HepG2 (cell line): ENCODE results near the gene PRKCG. TPM values are rescaled to one million over a fixed set of nuclear protein-coding genes. Genes with fewer than 3 reads are reported as not detected.
A peak's percentile ranks its signal among the peaks of the same experiment; 100 is the strongest.

Source experiments
- ATAC-seq: fragments of 200-7000 bp; cut with Tn5 transposase; 3 replicates; pipeline ENCODE4 v1.9.1; 2020; ENCODE audit warnings: mild to moderate bottlenecking, moderate library complexity
- BruUV-seq: library from RNA; stranded (reverse); fragments of 400-500 nt; replicated peaks from 2 replicates; lab custom pipeline; 2021; lab: Mats Ljungman, UMichigan
- CTCF ChIA-PET: fragments of 300-600 bp; formaldehyde crosslinking; extraction: SDS; loops from one replicate; lab custom pipeline; 2021; ENCODE audit warnings: low total read pairs, inconsistent platforms, low intra/inter-chr PET ratio; lab: Yijun Ruan, JAX
- POLR2A ChIA-PET: fragments of 350-600 bp; sonication (Branson Sonifier 250); formaldehyde crosslinking; loops from one replicate; lab custom pipeline; 2020; ENCODE audit warnings: antibody characterized with exemption, inconsistent platforms; lab: Yijun Ruan, JAX
- DNase-seq: peaks from one replicate; pipeline ENCODE4 v3.0.0-alpha.2; 2015; ENCODE audit warnings: low spot score
- FAIRE-seq: peaks from 3 replicates; lab custom pipeline; 2011; peaks lifted over from hg19 to GRCh38; lab: Jason Lieb, UNC
- H2AFZ ChIP-seq: one replicate; pipeline ENCODE4 v1.6.1; 2011; ENCODE audit warnings: low read length, inconsistent platforms
- H3K27ac ChIP-seq: fragments of 300-600 bp; 3 replicates; pipeline ENCODE4 v1.8.0; 2011; ENCODE audit warnings: mixed run types, mild to moderate bottlenecking, mixed read lengths, low read length, inconsistent platforms; ENCODE audit not compliant: insufficient read depth; ENCODE audit errors: extremely low read length
- H3K27me3 ChIP-seq, 2 experiments: fragments of 200-600 bp in 1 of 2; 2 replicates in 1 of 2; 3 replicates in 1 of 2; pipeline versions ENCODE4 v1.6.0 to v1.8.0; 2011; ENCODE audit warnings: low read length in 2 of 2, mild to moderate bottlenecking in 2 of 2, moderate library complexity in 2 of 2, inconsistent platforms in 1 of 2; ENCODE audit not compliant: insufficient read depth in 2 of 2, control insufficient read depth in 1 of 2
- H3K36me3 ChIP-seq, 2 experiments: fragments of 200-600 bp in 1 of 2; replicated peaks in 1 of 2; 2 replicates in 1 of 2; 3 replicates in 1 of 2; pipeline versions ENCODE4 v1.5.1 to v1.8.0; 2011; ENCODE audit warnings: low read length in 2 of 2, inconsistent platforms in 1 of 2; ENCODE audit not compliant: insufficient read depth in 2 of 2, control insufficient read depth in 1 of 2
- H3K4me1 ChIP-seq: 2 replicates; pipeline ENCODE4 v1.5.1; 2012; ENCODE audit warnings: low read length, inconsistent platforms; ENCODE audit not compliant: insufficient read depth
- H3K4me2 ChIP-seq: 2 replicates; pipeline ENCODE4 v1.6.0; 2011; ENCODE audit warnings: low read depth, low read length, inconsistent platforms
- H3K4me3 ChIP-seq, 3 experiments: fragments of 200-600 bp in 1 of 3; sonication (generic), shearing (Covaris generic) in 1 of 3; replicated peaks in 1 of 3; 2 replicates each; pipeline ENCODE4 v1.5.1; 2011 to 2016; ENCODE audit warnings: low read length in 3 of 3, inconsistent platforms in 2 of 3, low read depth in 2 of 3, mild to moderate bottlenecking in 2 of 3, control low read depth in 1 of 3, mixed read lengths in 1 of 3; ENCODE audit not compliant: insufficient read depth in 1 of 3
- H3K79me2 ChIP-seq: one replicate; pipeline ENCODE4 v1.6.1; 2011; ENCODE audit warnings: low read length, inconsistent platforms; ENCODE audit not compliant: insufficient read depth
- H3K9ac ChIP-seq: 2 replicates; pipeline ENCODE4 v1.6.0; 2011; ENCODE audit warnings: mild to moderate bottlenecking, low read depth, low read length, inconsistent platforms; ENCODE audit not compliant: insufficient read depth
- H3K9me3 ChIP-seq: 2 replicates; pipeline ENCODE4 v1.5.1; 2012; ENCODE audit warnings: mild to moderate bottlenecking, low read length
- H4K20me1 ChIP-seq: 2 replicates; pipeline ENCODE4 v1.6.0; 2011; ENCODE audit warnings: inconsistent platforms, mild to moderate bottlenecking, low read length, moderate library complexity; ENCODE audit not compliant: insufficient read depth
- HOXA7 ChIP-seq: sonication (generic); formaldehyde crosslinking; IDR thresholded peaks from 2 replicates; pipeline ENCODE4 v1.8.1; 2022; ENCODE audit warnings: mild to moderate bottlenecking, missing genetic modification reagents, moderate library complexity
- IRF9 ChIP-seq: sonication (generic); formaldehyde crosslinking; IDR thresholded peaks from 2 replicates; pipeline ENCODE4 v1.8.0; 2022; ENCODE audit warnings: missing genetic modification reagents, mild to moderate bottlenecking, borderline replicate concordance
- KDM3A ChIP-seq: IDR thresholded peaks from 2 replicates; pipeline ENCODE4 v1.6.1; 2018; ENCODE audit warnings: low read depth, missing compliant biosample characterization
- POLR2A ChIP-seq, 2 experiments: IDR thresholded peaks; 2 replicates each; pipeline ENCODE4 v1.6.1; 2011; ENCODE audit warnings: low read depth in 2 of 2, low read length in 2 of 2, mild to moderate bottlenecking in 1 of 2, moderate library complexity in 1 of 2; ENCODE audit not compliant: insufficient read depth in 1 of 2
- SCMH1 ChIP-seq: sonication (generic); formaldehyde crosslinking; IDR thresholded peaks from 2 replicates; pipeline ENCODE4 v1.9.0; 2021; ENCODE audit warnings: missing genetic modification reagents, mild to moderate bottlenecking, borderline replicate concordance
- ZNF614 ChIP-seq: IDR thresholded peaks from 2 replicates; pipeline ENCODE4 v1.6.1; 2018; ENCODE audit warnings: missing biosample characterization, missing genetic modification reagents, inconsistent platforms, borderline replicate concordance
- ZNF7 ChIP-seq: IDR thresholded peaks from 2 replicates; pipeline ENCODE4 v1.6.1; 2016; ENCODE audit warnings: missing biosample characterization, missing genetic modification reagents
- ZNF766 ChIP-seq: sonication (generic); formaldehyde crosslinking; IDR thresholded peaks from 2 replicates; pipeline ENCODE4 v1.5.0; 2020; ENCODE audit warnings: missing genetic modification reagents, borderline replicate concordance
- ZZZ3 ChIP-seq: sonication (generic); formaldehyde crosslinking; IDR thresholded peaks from 2 replicates; pipeline ENCODE4 v1.4.0; 2020; ENCODE audit warnings: missing genetic modification reagents, mild to moderate bottlenecking, borderline replicate concordance
- WGBS: methylation state at CpG from one replicate; pipeline ENCODE4 v1.1.6; 2017; ENCODE audit warnings: low lambda C conversion rate; 5-methylcytosine and 5-hydroxymethylcytosine counted together
- in situ Hi-C: cut with HindIII; loops from 2 replicates; pipeline ENCODE4 v1.10.0; 2017; ENCODE audit warnings: low pct_unique_long_range_greater_than_20kb; ENCODE audit not compliant: extremely low pct_ligation_motif_present
- intact Hi-C: fragments of 100-400 bp; cut with micrococcal nuclease; formaldehyde crosslinking; loops from one replicate; pipeline ENCODE4 v1.10.0; 2022; ENCODE audit not compliant: unreplicated experiment
- polyA plus RNA-seq, 8 experiments: library from polyadenylated mRNA; depleted of rRNA in 3 of 8; stranded (reverse) in 7 of 8; unstranded in 1 of 8; fragments of >200 nt; fragmentation: Illumina TruSeq in 4 of 8; extraction: Trizol in 4 of 8; gene quantifications; 2 replicates each; pipeline versions ENCODE4 v1.2.1 to v1.2.3, GENCODE V29; 2011 to 2016; ENCODE audit warnings: low read depth in 4 of 8, missing spikeins in 1 of 8, mixed read lengths in 1 of 8; ENCODE audit not compliant: insufficient read depth in 1 of 8
- total RNA-seq, 5 experiments: library from RNA; depleted of rRNA; stranded (reverse); fragments of >200 nt; fragmentation: Illumina TruSeq; extraction: Trizol; gene quantifications; 2 replicates each; pipeline ENCODE4 v1.2.3, GENCODE V29; 2016; ENCODE audit warnings: low read depth in 1 of 5

Gene PRKCG
- total and polyA plus RNA-seq, 2 of the 13 experiments (the other 11 are each of a cell fraction or from before 2014, with no cell fraction given) = 0.02 to 0.03 TPM

GRCh38 chr19:53873773-53874605 is 8.0 kb upstream of the PRKCG start (continued):
- no peak for TF ChIP-seq IRF9 (CRISPR knock-in tag)
- TF ChIP-seq POLR2A (IDR thresholded peaks at IDR 0.05; ENCODE audit: insufficient read depth in 1 of 2, low read depth in 2 of 2, low read length in 2 of 2) = 0 out of 4 replicates have a peak, but pooled peaks have one; percentile 6 to 33
- TF ChIP-seq, all 625 proteins: peak for 4

GRCh38 chr19:53874606-53874990 is 7.4 kb upstream of the PRKCG start:
- Histone ChIP-seq H3K4me3 (no peak overlapping the region), H4K20me1 (peaks cover 20% of the 10 kb centered on the region), H3K4me2 (no peak overlapping the region), H3K9ac (no peak overlapping the region), H3K9me3 (no peaks in the 10 kb centered on the region), H3K27me3 (no peaks in the 10 kb centered on the region; a peak in 1 of 5 replicates), H2AFZ (no peak overlapping the region), H3K36me3 (peaks cover 10 to 42% of the 10 kb centered on the region in 2 experiments; a peak in 4 of 5 replicates), H3K4me1 (peaks cover 5% of the 10 kb centered on the region), H3K27ac (no peak overlapping the region), H3K79me2 (peaks cover 4% of the 10 kb centered on the region)
- no peak for FAIRE-seq
- TF ChIP-seq KDM3A (no peak), ZNF7 (no peak), ZNF614 (CRISPR knock-in tag) (no peak), ZZZ3 (CRISPR knock-in tag) (no peak), SCMH1 (CRISPR knock-in tag) (no peak), HOXA7 (CRISPR knock-in tag) (no peak), ZNF766 (CRISPR knock-in tag) (no peak)
- ChIA-PET POLR2A (interaction anchor here (0.7 kb wide), 1 partner anchor 8 kb away, joined by 3 read pairs; no protein-coding TSS in a partner anchor), CTCF (no interaction called here)
- in situ Hi-C loops (no loop called here), intact Hi-C loops (no loop called here)
- 82% methylated on average over 6 of the region's 6 CpGs for WGBS
- ATAC-seq = no peak
- no peak for DNase-seq
- BruUV-seq = no TSS peak
